ENCODE measurements around the gene EPB41L4A. TPM values are rescaled to one million over a fixed set of nuclear protein-coding genes. Genes with fewer than 3 reads are reported as not detected.
"Not testable (repeated sequence)": the region's sequence is repeated elsewhere in the genome, so short reads cannot be mapped to it uniquely, and the experiment has no call there.

The EPB41L4A gene
- total RNA-seq, 1 donor from 2014 or later: 30.6 TPM

- no peak for DNase-seq (ENCODE audit: low read depth)
- TF ChIP-seq, protein P1, sequence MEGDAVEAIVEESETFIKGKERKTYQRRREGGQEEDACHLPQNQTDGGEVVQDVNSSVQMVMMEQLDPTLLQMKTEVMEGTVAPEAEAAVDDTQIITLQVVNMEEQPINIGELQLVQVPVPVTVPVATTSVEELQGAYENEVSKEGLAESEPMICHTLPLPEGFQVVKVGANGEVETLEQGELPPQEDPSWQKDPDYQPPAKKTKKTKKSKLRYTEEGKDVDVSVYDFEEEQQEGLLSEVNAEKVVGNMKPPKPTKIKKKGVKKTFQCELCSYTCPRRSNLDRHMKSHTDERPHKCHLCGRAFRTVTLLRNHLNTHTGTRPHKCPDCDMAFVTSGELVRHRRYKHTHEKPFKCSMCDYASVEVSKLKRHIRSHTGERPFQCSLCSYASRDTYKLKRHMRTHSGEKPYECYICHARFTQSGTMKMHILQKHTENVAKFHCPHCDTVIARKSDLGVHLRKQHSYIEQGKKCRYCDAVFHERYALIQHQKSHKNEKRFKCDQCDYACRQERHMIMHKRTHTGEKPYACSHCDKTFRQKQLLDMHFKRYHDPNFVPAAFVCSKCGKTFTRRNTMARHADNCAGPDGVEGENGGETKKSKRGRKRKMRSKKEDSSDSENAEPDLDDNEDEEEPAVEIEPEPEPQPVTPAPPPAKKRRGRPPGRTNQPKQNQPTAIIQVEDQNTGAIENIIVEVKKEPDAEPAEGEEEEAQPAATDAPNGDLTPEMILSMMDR (IDR thresholded peaks at IDR 0.05; ENCODE audit: insufficient read depth, low read length, poor library complexity, severe bottlenecking): no peak
- Histone ChIP-seq H3K27me3 (ENCODE audit: control insufficient read depth, insufficient read depth, low read length) (no peaks in the 10 kb centered on the region), H3K36me3 (ENCODE audit: control insufficient read depth, insufficient read depth, low read length) (no peaks in the 10 kb centered on the region), H3K4me3 (ENCODE audit: low read depth, low read length) (no peak overlapping the region)
Measured at GRCh38 chr5:112208699-112209615, 210.1 kb downstream of the EPB41L4A start.

DNA sequence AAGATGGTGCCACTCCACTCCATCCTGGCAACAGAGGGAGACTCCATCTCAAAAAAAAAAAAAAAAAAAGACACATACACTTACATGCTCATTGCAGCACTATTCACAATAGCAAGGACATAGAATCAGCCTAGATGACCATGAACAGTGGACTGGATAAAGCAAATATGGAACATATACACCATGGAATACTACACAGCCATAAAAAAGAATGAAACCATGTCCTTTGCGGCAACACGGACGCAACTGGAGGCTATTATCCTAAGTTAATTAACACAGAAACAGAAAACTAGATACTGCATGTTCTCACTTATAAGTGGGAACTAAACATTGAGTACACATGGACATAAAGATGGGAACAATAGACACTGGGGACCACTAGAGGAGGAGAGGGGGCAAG lies 210.9 kb downstream of the EPB41L4A start:
- H3K27me3 ChIP-seq (ENCODE audit: control insufficient read depth, insufficient read depth, low read length); H3K4me3 ChIP-seq (ENCODE audit: low read depth, low read length); H3K36me3 ChIP-seq (ENCODE audit: control insufficient read depth, insufficient read depth, low read length); DNase-seq (ENCODE audit: low read depth): not testable (repeated sequence)

GRCh38 chr5:112205846-112206245 lies 213.2 kb downstream of the EPB41L4A start:
- H3K27me3 ChIP-seq (ENCODE audit: control insufficient read depth, insufficient read depth, low read length): no peaks in the 10 kb centered on the region
- TF ChIP-seq, protein P1 (IDR thresholded peaks at IDR 0.05; ENCODE audit: insufficient read depth, low read length, poor library complexity, severe bottlenecking): no peak

DNA sequence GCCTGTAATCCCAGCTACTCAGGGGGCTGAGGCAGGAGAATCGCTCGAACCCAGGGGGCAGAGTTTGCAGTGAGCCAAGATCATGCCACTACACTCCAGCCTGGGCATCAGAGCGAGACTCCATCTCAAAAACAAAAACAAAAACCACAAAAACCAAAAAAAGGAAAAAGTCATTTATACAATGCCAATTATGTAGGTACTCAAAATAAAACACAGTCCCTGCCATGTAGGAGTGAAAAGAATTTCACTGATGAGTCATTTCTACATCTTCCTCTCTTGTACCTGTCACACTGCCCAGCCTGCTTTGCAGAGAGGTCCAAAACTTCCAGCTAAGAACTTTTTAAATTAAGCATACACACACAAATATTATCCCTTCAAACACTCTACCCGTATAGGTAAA lies 215.8 kb downstream of the EPB41L4A start:
- TF ChIP-seq, protein P1 (IDR thresholded peaks at IDR 0.05; ENCODE audit: insufficient read depth, low read length, poor library complexity, severe bottlenecking): no peak
- no peaks in the 10 kb centered on the region for H3K36me3 ChIP-seq (ENCODE audit: control insufficient read depth, insufficient read depth, low read length)
- DNase-seq (ENCODE audit: low read depth): no peak
- H3K27me3 ChIP-seq (ENCODE audit: control insufficient read depth, insufficient read depth, low read length): no peaks in the 10 kb centered on the region
- H3K4me3 ChIP-seq (ENCODE audit: low read depth, low read length): no peak overlapping the region

More at GRCh38 chr5:112205846-112206245, 213.2 kb downstream of the EPB41L4A start:
- H3K4me3 ChIP-seq (ENCODE audit: low read depth, low read length): no peak overlapping the region
- DNase-seq (ENCODE audit: low read depth): no peak
- H3K36me3 ChIP-seq (ENCODE audit: control insufficient read depth, insufficient read depth, low read length): no peaks in the 10 kb centered on the region

- no peaks in the 10 kb centered on the region for H3K27me3 ChIP-seq (ENCODE audit: control insufficient read depth, insufficient read depth, low read length)
- TF ChIP-seq, protein P1 (IDR thresholded peaks at IDR 0.05; ENCODE audit: insufficient read depth, low read length, poor library complexity, severe bottlenecking): no peak
- no peaks in the 10 kb centered on the region for H3K36me3 ChIP-seq (ENCODE audit: control insufficient read depth, insufficient read depth, low read length)
- no peak overlapping the region for H3K4me3 ChIP-seq (ENCODE audit: low read depth, low read length)
- DNase-seq (ENCODE audit: low read depth): no peak
Measured at GRCh38 chr5:112202694-112203093, 216.4 kb downstream of the EPB41L4A start.

- DNase-seq (ENCODE audit: low read depth): no peak
- TF ChIP-seq, protein P1 (IDR thresholded peaks at IDR 0.05; ENCODE audit: insufficient read depth, low read length, poor library complexity, severe bottlenecking): no peak
- Histone ChIP-seq H3K27me3 (ENCODE audit: control insufficient read depth, insufficient read depth, low read length) (no peaks in the 10 kb centered on the region), H3K4me3 (ENCODE audit: low read depth, low read length) (no peak overlapping the region), H3K36me3 (ENCODE audit: control insufficient read depth, insufficient read depth, low read length) (no peaks in the 10 kb centered on the region)
Measured at GRCh38 chr5:112201141-112201540, 217.9 kb downstream of the EPB41L4A start.

Measured in kidney epithelial cell (primary cell).